ENCODE measurements around the gene RNPEP. TPM values are rescaled to one million over a fixed set of nuclear protein-coding genes. Genes with fewer than 3 reads are reported as not detected.
A peak's percentile ranks its signal among the peaks of the same experiment; 100 is the strongest.

RNPEP gene
- total RNA-seq, 1 donor: 74.2 TPM

DNA sequence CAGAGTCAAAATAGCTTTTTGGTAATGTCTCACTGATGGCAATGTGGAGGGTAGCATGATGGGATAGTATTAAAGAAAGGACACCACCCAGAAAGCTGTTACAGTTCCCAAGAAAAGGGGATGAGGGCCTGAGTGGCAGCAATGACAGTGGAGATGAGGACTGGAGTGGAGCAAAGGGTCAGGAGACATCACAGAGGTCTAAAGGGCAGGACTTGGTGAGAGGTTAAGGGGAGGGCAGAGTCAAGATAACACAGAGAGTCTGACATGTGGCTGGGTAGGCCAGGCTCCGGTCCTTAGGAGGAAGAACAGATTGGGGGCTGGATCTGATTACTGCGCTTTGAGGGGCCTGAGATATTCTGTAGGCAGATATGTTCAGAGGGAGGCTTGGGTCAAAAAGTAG is 47.3 kb downstream of the RNPEP start:
- Histone ChIP-seq H3K27ac (ENCODE audit: low read depth, low read length) (peak overlapping the region; percentile 7), H3K4me1 (ENCODE audit: insufficient read depth, low read length) (peaks cover 16% of the 10 kb centered on the region), H3K36me3 (ENCODE audit: insufficient read depth, low read length) (no peaks in the 10 kb centered on the region), H3K27me3 (ENCODE audit: insufficient read depth, low read length) (no peaks in the 10 kb centered on the region), H3K4me3 (ENCODE audit: insufficient read depth, low read length) (no peak overlapping the region), H4K20me1 (ENCODE audit: insufficient read depth, low read length) (no peaks in the 10 kb centered on the region), H3K4me2 (ENCODE audit: insufficient read depth, low read length) (peak overlapping the region; percentile 27), H2AFZ (ENCODE audit: low read length) (no peak overlapping the region), H3K9me3 (ENCODE audit: low read depth, low read length) (no peaks in the 10 kb centered on the region), H3K79me2 (ENCODE audit: insufficient read depth, low read length) (no peaks in the 10 kb centered on the region)
- TF ChIP-seq, protein P1, sequence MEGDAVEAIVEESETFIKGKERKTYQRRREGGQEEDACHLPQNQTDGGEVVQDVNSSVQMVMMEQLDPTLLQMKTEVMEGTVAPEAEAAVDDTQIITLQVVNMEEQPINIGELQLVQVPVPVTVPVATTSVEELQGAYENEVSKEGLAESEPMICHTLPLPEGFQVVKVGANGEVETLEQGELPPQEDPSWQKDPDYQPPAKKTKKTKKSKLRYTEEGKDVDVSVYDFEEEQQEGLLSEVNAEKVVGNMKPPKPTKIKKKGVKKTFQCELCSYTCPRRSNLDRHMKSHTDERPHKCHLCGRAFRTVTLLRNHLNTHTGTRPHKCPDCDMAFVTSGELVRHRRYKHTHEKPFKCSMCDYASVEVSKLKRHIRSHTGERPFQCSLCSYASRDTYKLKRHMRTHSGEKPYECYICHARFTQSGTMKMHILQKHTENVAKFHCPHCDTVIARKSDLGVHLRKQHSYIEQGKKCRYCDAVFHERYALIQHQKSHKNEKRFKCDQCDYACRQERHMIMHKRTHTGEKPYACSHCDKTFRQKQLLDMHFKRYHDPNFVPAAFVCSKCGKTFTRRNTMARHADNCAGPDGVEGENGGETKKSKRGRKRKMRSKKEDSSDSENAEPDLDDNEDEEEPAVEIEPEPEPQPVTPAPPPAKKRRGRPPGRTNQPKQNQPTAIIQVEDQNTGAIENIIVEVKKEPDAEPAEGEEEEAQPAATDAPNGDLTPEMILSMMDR (IDR thresholded peaks at IDR 0.05; ENCODE audit: extremely low read depth, low read depth, low read length): no peak
- DNase-seq (ENCODE audit: insufficient read length, low spot score, missing footprints): no peak

DNA sequence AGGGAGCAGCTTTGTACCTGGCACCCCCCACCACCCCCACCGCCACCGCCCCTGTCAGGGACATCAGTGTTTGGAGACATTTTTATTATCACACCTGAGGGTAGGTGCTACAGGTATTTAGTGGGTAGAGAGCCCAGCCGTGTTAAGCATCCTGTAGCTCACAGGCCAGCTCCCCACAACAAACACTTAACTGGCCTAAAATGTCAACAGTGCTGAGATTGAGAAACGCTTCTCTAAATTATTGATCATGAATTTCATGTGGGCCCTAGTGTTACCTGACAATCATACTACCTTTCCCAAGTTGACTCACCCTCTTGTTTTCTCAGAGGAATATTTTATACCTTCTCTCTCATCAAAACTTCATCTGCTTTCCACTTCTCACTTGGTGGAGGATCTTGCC is 49.3 kb downstream of the RNPEP start:
- H4K20me1 ChIP-seq (ENCODE audit: insufficient read depth, low read length): no peaks in the 10 kb centered on the region
- DNase-seq (ENCODE audit: insufficient read length, low spot score, missing footprints): no peak
- H3K79me2 ChIP-seq (ENCODE audit: insufficient read depth, low read length): no peaks in the 10 kb centered on the region
- no peak overlapping the region for H3K27ac ChIP-seq (ENCODE audit: low read depth, low read length)
- no peaks in the 10 kb centered on the region for H3K9me3 ChIP-seq (ENCODE audit: low read depth, low read length)
- no peak overlapping the region for H2AFZ ChIP-seq (ENCODE audit: low read length)
- TF ChIP-seq, protein P1 (IDR thresholded peaks at IDR 0.05; ENCODE audit: extremely low read depth, low read depth, low read length): no peak
- H3K4me2 ChIP-seq (ENCODE audit: insufficient read depth, low read length): no peak overlapping the region
- peaks cover 27% of the 10 kb centered on the region for H3K4me1 ChIP-seq (ENCODE audit: insufficient read depth, low read length)
- no peaks in the 10 kb centered on the region for H3K36me3 ChIP-seq (ENCODE audit: insufficient read depth, low read length)
- H3K4me3 ChIP-seq (ENCODE audit: insufficient read depth, low read length): no peak overlapping the region
- H3K27me3 ChIP-seq (ENCODE audit: insufficient read depth, low read length): no peaks in the 10 kb centered on the region

DNA sequence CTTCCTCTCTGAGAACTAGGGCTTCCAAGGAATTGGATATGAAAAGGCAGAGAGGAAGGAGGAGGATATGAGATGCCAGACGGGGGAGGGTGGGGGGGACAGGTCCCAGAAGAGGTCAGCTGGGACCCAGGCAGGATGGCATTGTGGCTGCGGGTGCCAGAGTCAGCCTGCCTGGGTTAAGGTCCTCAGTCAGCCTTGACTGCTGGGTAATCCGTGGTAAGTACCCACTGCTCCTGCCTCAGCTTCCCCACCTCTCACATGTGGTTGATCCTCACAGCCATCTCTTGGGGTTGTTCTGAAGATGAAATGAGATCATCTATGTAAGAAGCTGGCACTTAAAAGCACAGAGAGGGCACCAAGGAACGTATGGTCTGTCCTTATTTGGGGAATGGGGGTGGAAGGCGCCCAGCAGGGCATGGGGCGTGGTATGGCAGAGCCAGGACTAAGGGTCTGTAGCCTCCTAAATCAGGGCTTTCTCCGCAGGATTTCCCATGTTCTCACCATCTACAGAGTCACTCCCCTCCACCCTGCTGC is 51.8 kb downstream of the RNPEP start:
- Histone ChIP-seq H3K27ac (ENCODE audit: low read depth, low read length) (peak overlapping the region; percentile 85), H3K9me3 (ENCODE audit: low read depth, low read length) (no peaks in the 10 kb centered on the region), H3K4me3 (ENCODE audit: insufficient read depth, low read length) (peak overlapping the region; percentile 33), H3K4me1 (ENCODE audit: insufficient read depth, low read length) (peaks cover 26% of the 10 kb centered on the region), H3K27me3 (ENCODE audit: insufficient read depth, low read length) (no peaks in the 10 kb centered on the region), H3K36me3 (ENCODE audit: insufficient read depth, low read length) (no peaks in the 10 kb centered on the region), H4K20me1 (ENCODE audit: insufficient read depth, low read length) (no peaks in the 10 kb centered on the region), H3K4me2 (ENCODE audit: insufficient read depth, low read length) (peak overlapping the region; percentile 69), H2AFZ (ENCODE audit: low read length) (peak overlapping the region; percentile 72), H3K79me2 (ENCODE audit: insufficient read depth, low read length) (no peaks in the 10 kb centered on the region)
- DNase-seq (ENCODE audit: insufficient read length, low spot score, missing footprints): no peak
- TF ChIP-seq, protein P1 (IDR thresholded peaks at IDR 0.05; ENCODE audit: extremely low read depth, low read depth, low read length): no peak

DNA sequence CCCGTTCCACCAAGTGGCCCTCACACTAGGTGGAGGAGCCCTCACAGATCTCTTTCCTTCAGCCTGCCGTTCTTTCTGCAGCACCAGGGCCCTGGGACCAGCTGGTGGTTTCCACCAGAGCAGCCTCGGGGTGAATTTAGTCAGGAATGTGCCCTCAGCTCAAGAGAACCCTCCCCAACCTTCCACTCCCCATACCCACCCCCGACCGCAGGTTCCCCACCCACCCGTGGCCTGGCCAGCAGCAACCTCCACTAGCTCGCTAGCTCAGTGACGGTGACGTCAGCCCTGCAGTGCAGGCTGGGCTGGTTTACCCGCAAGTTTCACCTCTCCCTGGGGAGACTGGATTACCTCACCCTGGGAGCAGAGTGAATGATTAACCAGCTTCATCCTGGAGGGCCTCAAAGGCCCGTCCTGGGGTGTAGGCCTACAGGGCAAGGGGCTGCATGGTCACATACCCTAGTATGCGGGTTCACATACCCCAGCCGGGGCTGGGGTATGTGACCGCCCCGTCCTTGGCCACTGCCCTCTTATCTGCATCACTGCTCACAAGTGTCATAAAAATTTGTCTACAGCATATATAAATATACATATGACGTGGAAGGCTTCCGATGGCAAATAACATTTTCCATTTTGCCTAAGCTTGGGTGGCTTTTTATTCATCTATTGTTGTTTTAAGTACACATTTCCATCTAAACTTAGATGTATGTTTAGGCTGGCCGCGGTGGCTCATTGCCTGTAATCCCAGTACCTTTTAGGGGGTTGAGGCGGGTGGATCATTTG is 52.4 kb downstream of the RNPEP start:
- Histone ChIP-seq H4K20me1 (ENCODE audit: insufficient read depth, low read length) (no peaks in the 10 kb centered on the region), H3K79me2 (ENCODE audit: insufficient read depth, low read length) (no peaks in the 10 kb centered on the region), H3K27me3 (ENCODE audit: insufficient read depth, low read length) (no peaks in the 10 kb centered on the region), H3K36me3 (ENCODE audit: insufficient read depth, low read length) (no peaks in the 10 kb centered on the region), H3K27ac (ENCODE audit: low read depth, low read length) (peak overlapping the region; percentile 85), H3K4me3 (ENCODE audit: insufficient read depth, low read length) (peak overlapping the region; percentile 33), H2AFZ (ENCODE audit: low read length) (peak overlapping the region; percentile 72), H3K9me3 (ENCODE audit: low read depth, low read length) (no peaks in the 10 kb centered on the region), H3K4me1 (ENCODE audit: insufficient read depth, low read length) (peaks cover 20% of the 10 kb centered on the region), H3K4me2 (ENCODE audit: insufficient read depth, low read length) (peak overlapping the region; percentile 69)
- peak; percentile 93 for DNase-seq (ENCODE audit: insufficient read length, low spot score, missing footprints)
- TF ChIP-seq, protein P1 (IDR thresholded peaks at IDR 0.05; ENCODE audit: extremely low read depth, low read depth, low read length): no peak
